GM18508 (cell line): Measurements from ENCODE around the gene SHC2.
"Not testable (repeated sequence)": the region's sequence is repeated elsewhere in the genome, so short reads cannot be mapped to it uniquely, and the experiment has no call there.

Experiments used
- ATAC-seq: cut with Tn5 transposase; IDR thresholded peaks from one replicate; pipeline ENCODE4 v1.9.1; 2021; ENCODE audit warnings: moderate number of reproducible peaks; ENCODE audit not compliant: insufficient read depth, unreplicated experiment

Gene SHC2

GRCh38 chr19:493391-494170 is 32.7 kb upstream of the SHC2 start:
- no peak for ATAC-seq

GRCh38 chr19:492091-492531 is 31.3 kb upstream of the SHC2 start:
- no peak for ATAC-seq

- ATAC-seq = no peak
These were observed 30.4 kb upstream of the SHC2 start for GRCh38 chr19:491146-491741.

GRCh38 chr19:489418-490196 is 28.8 kb upstream of the SHC2 start:
- no peak for ATAC-seq

DNA sequence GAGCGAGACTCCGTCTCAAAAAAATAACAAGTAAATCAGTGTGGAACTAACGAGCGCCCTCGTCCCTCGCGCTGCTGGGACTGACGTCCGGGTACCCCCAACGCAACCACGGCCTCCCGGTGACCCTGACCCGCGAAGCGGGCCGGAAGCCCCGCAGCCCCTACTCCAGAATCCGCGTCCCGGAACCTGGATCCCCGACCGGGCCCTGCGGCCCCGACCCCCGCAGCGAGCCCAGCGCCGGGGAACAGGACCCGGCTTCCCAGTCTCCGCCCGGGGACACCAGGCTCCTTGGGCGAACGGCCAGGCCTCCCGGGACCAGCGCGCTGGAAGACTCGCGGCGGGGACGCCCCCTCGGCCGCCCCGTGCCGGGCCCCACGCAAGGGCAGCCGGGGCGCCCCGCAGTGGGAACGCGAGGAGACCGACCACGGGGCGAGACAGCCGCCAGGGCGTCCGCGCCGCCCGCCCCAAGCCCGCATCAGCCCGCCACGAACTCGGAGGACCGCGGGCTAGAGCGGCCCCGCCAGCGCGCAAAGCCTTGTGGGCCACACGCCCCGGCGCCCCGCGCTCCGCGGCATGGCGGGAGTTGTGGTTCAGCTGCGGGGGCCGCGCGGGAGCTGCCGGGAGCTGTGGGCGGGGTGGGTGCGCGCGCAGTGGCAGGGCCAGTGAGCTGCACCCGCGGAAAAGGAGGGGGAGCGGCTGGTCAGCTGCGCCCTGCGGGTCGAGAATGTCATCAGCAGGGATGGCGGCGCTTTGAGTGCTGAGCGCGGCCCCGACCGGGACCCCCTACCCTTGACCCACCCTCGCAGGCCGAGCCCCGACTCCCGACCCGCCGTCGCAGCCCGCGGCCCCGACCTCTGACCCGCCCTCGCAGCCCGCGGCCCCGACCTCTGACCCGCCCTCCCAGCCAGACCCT is 27.9 kb upstream of the SHC2 start:
- ATAC-seq = no peak

DNA sequence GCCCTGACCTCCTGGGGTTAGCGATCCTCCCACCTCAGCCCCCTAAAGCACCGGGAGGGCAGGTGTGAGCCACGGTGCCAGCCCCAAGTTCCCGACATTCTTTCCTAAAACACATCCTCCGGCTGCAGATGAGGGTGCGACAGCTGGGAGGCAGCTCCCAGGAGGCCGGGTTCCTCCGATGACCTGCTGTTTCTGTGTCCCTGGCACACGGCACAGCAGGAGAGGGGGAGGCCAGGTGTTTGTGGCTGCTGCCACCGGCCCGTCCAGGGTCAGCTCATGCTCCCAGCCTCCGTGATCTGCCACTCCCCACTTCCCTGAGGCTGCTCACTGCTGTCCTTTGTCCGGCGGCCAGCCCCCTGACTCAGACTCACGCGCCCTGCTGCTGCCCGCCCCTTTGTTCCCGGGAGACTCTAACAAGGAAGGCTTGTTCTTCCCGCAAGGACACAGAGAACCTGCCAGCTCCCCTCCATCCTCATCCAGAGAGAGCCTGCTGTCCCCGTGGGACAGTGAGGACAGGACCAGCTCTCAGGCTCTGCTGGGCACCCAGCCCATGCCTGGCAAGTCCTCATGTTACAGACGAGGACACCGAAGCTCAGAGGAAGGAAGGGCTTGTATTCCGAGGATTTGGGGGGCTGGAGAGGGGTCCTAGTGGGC is 24.9 kb upstream of the SHC2 start:
- no peak for ATAC-seq

DNA sequence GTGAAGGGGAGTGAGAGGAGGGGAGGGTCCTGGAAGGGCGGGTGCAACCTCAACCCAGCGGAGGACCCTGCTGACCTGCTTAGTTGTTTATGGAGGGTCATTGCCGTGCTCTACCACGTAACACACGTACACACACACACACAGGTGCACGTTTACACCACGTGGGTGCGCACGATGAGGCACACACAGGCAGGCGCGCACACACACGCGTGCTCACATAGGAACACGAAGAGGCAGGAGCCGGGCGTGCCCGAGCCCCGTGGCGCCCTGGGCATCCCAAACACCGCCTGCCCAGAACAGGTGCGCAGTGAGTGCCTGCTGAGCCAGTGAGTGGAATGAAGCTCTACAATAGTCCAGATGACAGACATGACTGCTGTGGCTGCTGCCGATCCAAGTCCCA is 24.2 kb upstream of the SHC2 start:
- no peak for ATAC-seq

DNA sequence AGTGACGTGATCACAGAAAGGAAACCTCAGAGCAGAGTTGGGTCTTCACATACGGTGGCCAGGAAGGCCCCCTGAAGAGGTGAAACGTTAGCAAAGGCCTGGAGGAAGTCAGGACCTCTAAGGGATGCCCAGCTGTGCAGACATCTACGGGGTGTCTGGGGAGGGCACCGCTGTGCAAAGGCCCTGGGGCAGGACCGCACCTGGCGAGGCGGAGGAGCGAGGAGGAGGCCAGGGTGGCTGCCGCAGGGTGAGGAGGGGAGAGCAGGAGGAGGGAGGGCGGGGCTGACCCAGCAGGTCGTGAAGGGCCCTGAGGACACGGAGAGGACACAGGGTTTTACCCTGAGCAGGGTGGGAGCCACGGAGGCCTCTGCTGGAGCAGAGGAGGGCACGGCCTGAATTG is 23.7 kb upstream of the SHC2 start:
- ATAC-seq = no peak

DNA sequence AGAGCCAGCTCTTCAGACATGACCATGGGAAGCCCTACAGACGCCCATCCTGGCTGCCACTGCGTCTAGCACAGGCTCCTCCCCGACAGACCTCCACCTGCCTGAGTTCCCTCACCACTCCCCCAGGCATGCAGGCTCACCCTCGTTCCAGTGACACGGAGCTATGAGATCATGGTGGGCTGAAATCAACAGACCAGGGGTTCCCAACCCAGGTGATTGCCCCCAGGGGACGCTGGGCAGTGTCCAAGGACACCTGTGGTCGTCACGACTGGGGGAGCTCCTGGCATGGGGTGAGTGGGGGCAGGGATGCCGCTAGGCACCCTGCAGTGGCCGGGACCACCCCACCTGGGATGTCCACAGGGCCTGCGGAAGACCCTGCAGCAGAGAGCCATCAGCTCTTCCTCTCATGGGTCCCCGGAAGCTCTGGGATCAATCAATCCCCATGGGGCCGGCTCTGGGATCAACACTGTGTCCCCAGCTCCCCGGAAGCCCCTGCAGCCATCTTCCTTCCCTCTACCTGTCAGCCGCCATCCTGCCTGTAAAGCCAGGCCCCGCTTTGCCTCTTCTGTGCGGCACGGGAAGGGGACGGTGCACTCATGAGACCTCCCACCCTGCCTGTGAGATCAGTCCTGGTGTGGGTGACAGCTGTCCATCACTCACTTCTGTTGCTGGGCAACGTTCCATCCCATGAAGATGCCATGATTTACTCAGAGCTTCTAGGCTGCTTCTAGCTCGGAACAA is 22.7 kb upstream of the SHC2 start:
- ATAC-seq = no peak

GRCh38 chr19:482186-483041 is 21.6 kb upstream of the SHC2 start:
- ATAC-seq = no peak

- not testable (repeated sequence) for ATAC-seq
These were observed 20.3 kb upstream of the SHC2 start for GRCh38 chr19:481100-481499.

- no peak for ATAC-seq
These were observed 19.4 kb upstream of the SHC2 start for GRCh38 chr19:480016-480855.

DNA sequence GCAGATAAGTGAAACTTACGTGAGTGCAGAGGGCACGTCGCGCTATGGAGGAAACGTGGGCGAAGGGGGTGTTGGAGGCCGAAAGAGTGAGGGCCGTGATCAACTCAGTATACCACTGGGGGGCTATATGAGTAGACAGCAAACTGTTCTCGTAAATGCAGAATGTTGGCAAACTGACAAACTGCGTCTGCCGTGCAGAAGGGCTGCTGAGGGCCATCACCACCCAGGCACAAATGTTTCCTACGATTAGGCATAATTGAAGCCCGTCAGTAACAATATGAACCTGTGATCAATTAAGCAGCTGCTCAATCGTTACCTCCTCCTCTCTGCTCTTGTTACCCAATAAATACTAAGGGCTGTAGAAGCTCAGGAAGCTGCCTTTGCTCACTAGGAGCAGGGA is 18.1 kb upstream of the SHC2 start:
- ATAC-seq = no peak

DNA sequence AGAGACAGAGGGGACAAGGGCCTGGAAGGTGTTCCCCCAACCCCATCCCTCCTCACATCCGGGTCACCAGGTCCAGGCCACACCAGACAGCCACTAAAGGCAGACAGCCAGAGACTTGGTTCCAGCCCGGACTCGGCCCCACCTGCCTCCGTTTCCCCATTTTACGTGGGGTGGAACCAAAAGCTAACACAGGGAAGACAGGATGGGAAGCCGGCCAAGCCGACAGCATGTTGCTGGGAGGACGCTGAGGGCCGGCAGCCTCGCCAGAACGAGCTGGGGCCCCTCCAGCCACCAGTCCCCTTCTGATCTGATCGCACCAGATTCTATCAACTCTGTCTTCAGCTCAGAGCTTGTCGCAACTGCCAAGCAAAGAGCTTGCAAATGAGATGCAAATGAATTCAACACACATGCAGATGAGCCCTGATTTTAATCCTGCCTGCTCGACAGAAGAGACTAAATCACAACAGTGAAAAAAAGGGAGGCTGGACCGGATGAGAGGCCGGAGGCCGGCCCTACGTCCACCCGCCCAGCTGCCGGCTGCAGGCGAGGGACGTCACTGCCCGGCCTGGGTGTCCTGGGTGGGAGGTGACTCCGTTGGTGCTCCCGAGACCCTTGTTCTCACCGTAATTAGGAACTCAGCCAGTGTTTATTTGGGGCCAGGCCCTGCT is 17.5 kb upstream of the SHC2 start:
- no peak for ATAC-seq

DNA sequence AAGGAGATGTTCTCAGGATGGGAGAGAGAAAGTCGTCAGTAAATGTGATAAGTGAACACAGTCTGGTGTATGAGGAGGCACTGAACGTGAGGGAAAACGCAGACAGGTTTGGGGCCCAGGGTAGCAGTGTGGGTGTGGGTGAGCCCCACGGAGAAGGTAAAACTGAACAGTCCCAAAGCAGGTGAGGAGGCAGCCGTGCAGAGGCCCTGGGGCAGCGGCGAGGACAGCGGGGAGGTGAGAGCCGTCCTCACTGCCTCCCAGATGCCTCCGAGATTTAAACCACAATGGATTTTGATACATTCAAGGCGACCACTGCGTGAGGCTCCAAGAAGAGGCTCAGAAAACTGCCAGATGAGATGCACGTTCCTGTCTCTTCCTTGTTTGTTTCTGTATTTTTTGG is 14.5 kb upstream of the SHC2 start:
- no peak for ATAC-seq

DNA sequence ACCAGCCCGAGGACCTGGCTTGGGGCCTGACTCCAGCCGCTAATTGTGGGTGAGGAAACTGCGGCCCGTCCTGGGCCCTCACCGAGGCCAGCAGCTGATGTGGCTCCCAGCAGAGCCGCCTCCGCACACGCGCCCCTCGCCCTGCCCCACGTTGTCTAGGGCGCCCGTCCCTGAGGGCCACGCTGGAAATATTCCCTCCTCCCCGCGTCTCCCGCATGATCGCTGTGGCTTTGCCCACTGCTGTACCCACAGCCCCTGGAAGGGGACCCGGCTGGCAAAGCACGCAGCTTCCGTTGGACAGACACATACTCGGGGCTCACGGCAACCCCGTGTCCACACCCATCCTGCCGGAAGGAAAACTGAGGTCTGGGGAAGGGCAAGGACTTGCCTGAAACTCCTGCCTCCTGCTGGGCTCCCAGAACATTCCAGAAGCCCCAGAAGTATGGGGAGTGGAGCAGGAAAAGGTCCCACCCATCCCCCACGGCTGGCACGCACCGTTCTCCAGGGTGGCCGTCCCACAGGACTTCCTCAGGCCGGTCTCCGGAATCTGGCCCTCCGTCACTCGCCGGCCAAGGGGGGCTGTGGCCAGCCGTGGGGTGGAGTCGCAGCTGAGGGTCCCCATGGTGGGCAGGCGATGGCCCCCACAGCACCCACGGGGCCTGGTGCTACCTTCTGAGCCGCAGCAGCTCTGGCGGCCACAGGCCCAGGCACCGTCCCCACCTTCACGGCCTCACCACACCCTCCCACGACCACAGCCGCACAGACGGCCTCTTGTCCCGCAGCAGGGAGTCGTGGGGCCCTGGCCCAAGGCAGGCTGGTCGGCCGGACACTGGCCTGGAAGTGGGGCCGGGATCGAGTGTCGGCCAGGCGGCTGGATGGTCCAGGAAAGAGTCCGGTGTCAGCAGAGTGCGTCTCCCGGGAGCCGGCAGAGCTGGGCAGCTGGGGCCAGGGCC is 13.6 kb upstream of the SHC2 start:
- no peak for ATAC-seq
